KMS-11 (cell line): ENCODE results near the gene MFSD6.

ENCODE experiments used
- H2AFZ ChIP-seq: fragments of 200-600 bp; sonication (generic); 2 replicates; pipeline ENCODE4 v1.6.1; 2016; ENCODE audit warnings: antibody characterized with exemption, mixed run types, low read depth
- H3K27ac ChIP-seq: fragments of 200-600 bp; sonication (generic); 2 replicates; pipeline ENCODE4 v1.6.1; 2016; ENCODE audit warnings: mild to moderate bottlenecking, mixed run types
- H3K27me3 ChIP-seq: fragments of 200-600 bp; sonication (generic); 2 replicates; pipeline ENCODE4 v1.6.1; 2017; ENCODE audit warnings: mild to moderate bottlenecking, low read depth, mixed run types, moderate library complexity; ENCODE audit not compliant: insufficient read depth
- H3K36me3 ChIP-seq: fragments of 200-600 bp; sonication (generic); 2 replicates; pipeline ENCODE4 v1.6.1; 2017; ENCODE audit warnings: mild to moderate bottlenecking, mixed run types; ENCODE audit not compliant: insufficient read depth
- H3K4me1 ChIP-seq: fragments of 200-600 bp; sonication (generic); 2 replicates; pipeline ENCODE4 v1.6.1; 2016; ENCODE audit warnings: mild to moderate bottlenecking, low read depth, mixed run types; ENCODE audit not compliant: poor library complexity, severe bottlenecking
- H3K4me2 ChIP-seq: fragments of 200-600 bp; sonication (generic); 2 replicates; pipeline ENCODE4 v1.7.0; 2016; ENCODE audit warnings: mild to moderate bottlenecking, mixed run types
- H3K4me3 ChIP-seq: fragments of 200-600 bp; sonication (generic); IDR thresholded peaks from 2 replicates; pipeline ENCODE4 v1.6.1; 2017; ENCODE audit warnings: low read depth, low read length, mixed read lengths; ENCODE audit not compliant: insufficient read depth
- H3K79me2 ChIP-seq: fragments of 200-600 bp; sonication (generic); 2 replicates; pipeline ENCODE4 v1.6.1; 2016; ENCODE audit warnings: low read depth, mixed run types; ENCODE audit not compliant: insufficient read depth
- H3K9ac ChIP-seq: fragments of 200-600 bp; sonication (generic); 2 replicates; pipeline ENCODE4 v1.6.1; 2016; ENCODE audit warnings: mild to moderate bottlenecking, mixed run types
- H4K20me1 ChIP-seq: fragments of 200-600 bp; sonication (generic); 2 replicates; pipeline ENCODE4 v1.6.1; 2016; ENCODE audit warnings: mild to moderate bottlenecking, mixed run types; ENCODE audit not compliant: insufficient read depth
- TF ChIP-seq, protein P1 (sequence below): fragments of 200-600 bp; sonication (generic); conservative IDR thresholded peaks from 2 replicates; pipeline ENCODE4 v1.6.1; 2017; ENCODE audit warnings: low read depth, mild to moderate bottlenecking, antibody characterized with exemption, low read length, moderate library complexity, mixed read lengths

MFSD6 gene

DNA sequence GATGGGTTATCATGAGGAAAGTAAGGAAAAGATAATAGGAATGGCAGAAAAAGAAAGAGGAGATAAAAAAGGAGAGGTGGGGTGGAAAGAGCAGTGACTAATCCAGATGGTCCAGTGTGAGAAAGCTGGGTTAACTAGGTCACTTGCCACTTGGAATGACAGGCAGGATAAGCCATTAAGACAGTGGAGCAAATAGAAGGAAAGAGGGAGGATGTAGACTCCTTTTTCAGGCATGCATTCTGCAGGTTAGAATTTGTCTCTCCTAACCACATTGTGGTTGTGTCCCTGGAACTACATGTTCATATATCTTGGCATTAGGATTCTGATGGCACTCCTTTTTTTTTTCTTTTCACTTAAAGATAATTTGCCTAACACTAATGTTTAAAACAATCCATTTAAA is 139.7 kb downstream of the MFSD6 start:
- TF ChIP-seq, protein P1, sequence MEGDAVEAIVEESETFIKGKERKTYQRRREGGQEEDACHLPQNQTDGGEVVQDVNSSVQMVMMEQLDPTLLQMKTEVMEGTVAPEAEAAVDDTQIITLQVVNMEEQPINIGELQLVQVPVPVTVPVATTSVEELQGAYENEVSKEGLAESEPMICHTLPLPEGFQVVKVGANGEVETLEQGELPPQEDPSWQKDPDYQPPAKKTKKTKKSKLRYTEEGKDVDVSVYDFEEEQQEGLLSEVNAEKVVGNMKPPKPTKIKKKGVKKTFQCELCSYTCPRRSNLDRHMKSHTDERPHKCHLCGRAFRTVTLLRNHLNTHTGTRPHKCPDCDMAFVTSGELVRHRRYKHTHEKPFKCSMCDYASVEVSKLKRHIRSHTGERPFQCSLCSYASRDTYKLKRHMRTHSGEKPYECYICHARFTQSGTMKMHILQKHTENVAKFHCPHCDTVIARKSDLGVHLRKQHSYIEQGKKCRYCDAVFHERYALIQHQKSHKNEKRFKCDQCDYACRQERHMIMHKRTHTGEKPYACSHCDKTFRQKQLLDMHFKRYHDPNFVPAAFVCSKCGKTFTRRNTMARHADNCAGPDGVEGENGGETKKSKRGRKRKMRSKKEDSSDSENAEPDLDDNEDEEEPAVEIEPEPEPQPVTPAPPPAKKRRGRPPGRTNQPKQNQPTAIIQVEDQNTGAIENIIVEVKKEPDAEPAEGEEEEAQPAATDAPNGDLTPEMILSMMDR, result no peak
- no peak overlapping the region for H3K27ac ChIP-seq
- no peaks in the 10 kb centered on the region for H3K27me3 ChIP-seq
- no peaks in the 10 kb centered on the region for H3K4me1 ChIP-seq
- H3K79me2 ChIP-seq, result no peaks in the 10 kb centered on the region
- H3K36me3 ChIP-seq, result no peaks in the 10 kb centered on the region
- H4K20me1 ChIP-seq, result no peaks in the 10 kb centered on the region
- H3K9ac ChIP-seq, result no peak overlapping the region
- no peak overlapping the region for H2AFZ ChIP-seq
- H3K4me2 ChIP-seq, result no peak overlapping the region
- H3K4me3 ChIP-seq, result no peak overlapping the region

DNA sequence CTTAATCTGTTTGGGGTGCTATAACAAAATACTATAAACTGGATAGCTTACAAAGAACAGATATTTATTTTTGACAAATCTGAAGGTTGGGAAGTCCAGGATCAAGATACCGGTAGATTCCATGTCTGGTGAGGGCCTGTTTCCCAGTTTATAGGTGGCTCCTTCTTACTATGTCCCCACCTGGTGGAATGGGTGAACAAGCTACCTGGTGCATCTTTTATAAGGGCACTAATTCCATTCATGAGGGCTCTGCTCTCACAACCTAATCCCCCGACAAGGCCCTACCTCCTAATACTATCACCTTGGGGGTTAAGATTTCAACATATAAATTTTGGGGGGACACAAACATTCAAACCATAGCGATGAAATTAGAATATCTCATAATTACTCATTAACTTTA is 142.0 kb downstream of the MFSD6 start:
- no peaks in the 10 kb centered on the region for H3K27me3 ChIP-seq
- no peak overlapping the region for H3K9ac ChIP-seq
- H3K4me1 ChIP-seq, result no peaks in the 10 kb centered on the region
- no peaks in the 10 kb centered on the region for H4K20me1 ChIP-seq
- H3K4me2 ChIP-seq, result no peak overlapping the region
- TF ChIP-seq, protein P1, result no peak
- H3K27ac ChIP-seq, result no peak overlapping the region
- H3K36me3 ChIP-seq, result no peaks in the 10 kb centered on the region
- no peaks in the 10 kb centered on the region for H3K79me2 ChIP-seq
- H3K4me3 ChIP-seq, result no peak overlapping the region
- H2AFZ ChIP-seq, result no peak overlapping the region
